Measurements from ENCODE around the gene HOXA4. TPM values are rescaled to one million over a fixed set of nuclear protein-coding genes. Genes with fewer than 3 reads are reported as not detected.

HOXA4 gene
- total RNA-seq, 4 donors from 2014 or later: 0.14 to 7.7 (median 0.26) TPM; not detected in 1

DNA sequence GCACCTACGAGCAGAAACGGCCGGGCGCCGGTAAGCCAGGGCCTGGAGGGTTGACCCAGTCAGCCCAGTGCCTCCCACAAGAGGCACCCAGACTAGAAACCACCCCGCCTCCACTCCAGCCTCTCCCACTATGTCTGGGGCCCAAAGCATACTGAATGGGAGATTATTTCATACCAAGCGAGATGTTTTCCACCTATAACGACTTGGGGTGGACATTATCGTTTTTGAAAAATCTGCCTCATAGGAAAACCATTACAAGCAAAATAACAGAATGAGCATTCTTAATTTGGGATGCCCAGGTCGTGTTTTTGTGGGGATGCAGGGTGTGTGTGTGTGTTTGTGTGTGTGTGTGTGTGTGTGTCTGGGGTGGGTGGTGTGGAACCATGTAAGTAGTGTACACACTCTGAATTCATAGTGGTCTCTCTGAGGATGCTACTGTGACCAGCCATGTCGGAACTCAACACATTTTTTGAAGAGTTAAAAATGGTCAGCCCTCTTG, 15.4 kb upstream of the HOXA4 start:
- no peak for TF ChIP-seq POLR2A (IDR thresholded peaks at IDR 0.05)
- TF ChIP-seq, protein P1, sequence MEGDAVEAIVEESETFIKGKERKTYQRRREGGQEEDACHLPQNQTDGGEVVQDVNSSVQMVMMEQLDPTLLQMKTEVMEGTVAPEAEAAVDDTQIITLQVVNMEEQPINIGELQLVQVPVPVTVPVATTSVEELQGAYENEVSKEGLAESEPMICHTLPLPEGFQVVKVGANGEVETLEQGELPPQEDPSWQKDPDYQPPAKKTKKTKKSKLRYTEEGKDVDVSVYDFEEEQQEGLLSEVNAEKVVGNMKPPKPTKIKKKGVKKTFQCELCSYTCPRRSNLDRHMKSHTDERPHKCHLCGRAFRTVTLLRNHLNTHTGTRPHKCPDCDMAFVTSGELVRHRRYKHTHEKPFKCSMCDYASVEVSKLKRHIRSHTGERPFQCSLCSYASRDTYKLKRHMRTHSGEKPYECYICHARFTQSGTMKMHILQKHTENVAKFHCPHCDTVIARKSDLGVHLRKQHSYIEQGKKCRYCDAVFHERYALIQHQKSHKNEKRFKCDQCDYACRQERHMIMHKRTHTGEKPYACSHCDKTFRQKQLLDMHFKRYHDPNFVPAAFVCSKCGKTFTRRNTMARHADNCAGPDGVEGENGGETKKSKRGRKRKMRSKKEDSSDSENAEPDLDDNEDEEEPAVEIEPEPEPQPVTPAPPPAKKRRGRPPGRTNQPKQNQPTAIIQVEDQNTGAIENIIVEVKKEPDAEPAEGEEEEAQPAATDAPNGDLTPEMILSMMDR (IDR thresholded peaks at IDR 0.05): no peak
- H3K4me1 ChIP-seq: no peaks in the 10 kb centered on the region
- no peaks in the 10 kb centered on the region for H3K9me3 ChIP-seq
- peak in 1 of 2 donors; percentile 24 for DNase-seq
- intact Hi-C loops (cut with DNase I; ENCODE audit: low total_unique reads): loop anchor here (10.0 kb wide), 1 partner anchor 51 kb away; the partner anchor contains the start of gene HOXA1
- H3K27me3 ChIP-seq: no peaks in the 10 kb centered on the region
- H3K4me3 ChIP-seq: no peak overlapping the region
- no peaks in the 10 kb centered on the region for H3K36me3 ChIP-seq
- peak overlapping the region in 1 of 2 donors; percentile 45 for H3K27ac ChIP-seq

DNA sequence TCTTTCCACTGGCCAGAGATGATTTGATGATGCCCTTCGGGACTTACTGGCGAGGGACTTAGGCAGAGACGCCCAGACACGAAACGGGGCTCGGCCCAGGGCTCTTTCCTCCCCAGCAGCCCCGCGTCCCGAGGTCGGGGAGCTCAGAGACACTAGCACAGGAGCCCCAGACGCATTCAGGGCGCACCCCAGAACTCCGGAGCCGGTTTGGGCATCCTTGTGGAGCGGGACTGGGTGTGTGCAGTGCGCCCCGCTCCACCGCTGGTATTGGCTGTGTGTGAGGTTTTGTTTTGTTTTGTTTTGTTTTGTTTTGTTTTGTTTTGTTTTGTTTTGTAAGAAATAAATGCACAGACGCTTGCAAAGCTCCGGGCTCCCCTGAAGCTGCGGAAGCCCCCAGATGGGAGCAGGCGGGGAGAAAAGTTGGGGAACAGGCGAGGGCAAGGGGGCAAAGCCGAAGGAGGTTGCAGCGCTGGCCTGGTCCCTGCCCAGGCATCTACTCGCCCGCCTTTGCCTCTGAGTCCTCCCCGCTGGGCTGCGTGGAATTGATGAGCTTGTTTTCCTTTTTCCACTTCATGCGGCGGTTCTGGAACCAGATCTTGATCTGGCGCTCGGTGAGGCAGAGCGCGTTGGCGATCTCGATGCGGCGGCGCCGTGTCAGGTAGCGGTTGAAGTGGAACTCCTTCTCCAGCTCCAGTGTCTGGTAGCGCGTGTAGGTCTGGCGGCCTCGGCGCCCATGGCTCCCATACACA, 14.8 kb upstream of the HOXA4 start:
- no peaks in the 10 kb centered on the region for H3K27me3 ChIP-seq
- intact Hi-C loops (cut with DNase I; ENCODE audit: low total_unique reads): loop anchor here (10.0 kb wide), 1 partner anchor 51 kb away; the partner anchor contains the start of gene HOXA1
- H3K27ac ChIP-seq: peak overlapping the region in 1 of 2 donors; percentile 45
- H3K4me3 ChIP-seq: no peak overlapping the region
- H3K36me3 ChIP-seq: no peaks in the 10 kb centered on the region
- H3K4me1 ChIP-seq: no peaks in the 10 kb centered on the region
- no peaks in the 10 kb centered on the region for H3K9me3 ChIP-seq
- peak in 1 of 2 donors; percentile 21 for DNase-seq
- TF ChIP-seq POLR2A (IDR thresholded peaks at IDR 0.05): no peak
- TF ChIP-seq, protein P1 (IDR thresholded peaks at IDR 0.05): no peak

DNA sequence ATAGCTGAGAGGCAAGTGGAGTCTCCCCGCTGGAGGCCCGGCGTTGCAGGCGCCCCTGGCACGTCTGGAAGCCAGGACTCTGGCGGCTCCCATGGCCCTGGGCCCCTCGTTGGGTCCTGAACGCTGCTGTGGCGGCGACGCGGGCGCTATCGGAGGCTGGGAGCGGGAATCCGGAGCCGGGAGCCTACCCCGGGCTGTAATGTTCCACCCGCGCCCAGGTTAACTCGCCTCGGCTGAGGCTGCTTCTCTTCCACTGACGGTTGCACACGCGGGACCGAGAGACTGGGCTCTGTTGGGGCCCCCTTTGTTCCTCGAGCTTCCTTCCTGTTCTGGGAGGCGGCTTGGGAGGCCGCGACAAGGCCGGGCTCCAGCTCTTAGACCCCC, 14.2 kb upstream of the HOXA4 start:
- Histone ChIP-seq H3K4me1 (no peaks in the 10 kb centered on the region), H3K9me3 (no peaks in the 10 kb centered on the region), H3K4me3 (no peak overlapping the region), H3K36me3 (no peaks in the 10 kb centered on the region), H3K27ac (peak overlapping the region in 1 of 2 donors; percentile 45), H3K27me3 (no peaks in the 10 kb centered on the region)
- DNase-seq: peak in 1 of 2 donors; percentile 20
- intact Hi-C loops (cut with DNase I; ENCODE audit: low total_unique reads): loop anchor here (10.0 kb wide), 1 partner anchor 50 kb away; the partner anchor contains the start of gene HOXA1
- TF ChIP-seq, protein P1 (IDR thresholded peaks at IDR 0.05): no peak
- no peak for TF ChIP-seq POLR2A (IDR thresholded peaks at IDR 0.05)

DNA sequence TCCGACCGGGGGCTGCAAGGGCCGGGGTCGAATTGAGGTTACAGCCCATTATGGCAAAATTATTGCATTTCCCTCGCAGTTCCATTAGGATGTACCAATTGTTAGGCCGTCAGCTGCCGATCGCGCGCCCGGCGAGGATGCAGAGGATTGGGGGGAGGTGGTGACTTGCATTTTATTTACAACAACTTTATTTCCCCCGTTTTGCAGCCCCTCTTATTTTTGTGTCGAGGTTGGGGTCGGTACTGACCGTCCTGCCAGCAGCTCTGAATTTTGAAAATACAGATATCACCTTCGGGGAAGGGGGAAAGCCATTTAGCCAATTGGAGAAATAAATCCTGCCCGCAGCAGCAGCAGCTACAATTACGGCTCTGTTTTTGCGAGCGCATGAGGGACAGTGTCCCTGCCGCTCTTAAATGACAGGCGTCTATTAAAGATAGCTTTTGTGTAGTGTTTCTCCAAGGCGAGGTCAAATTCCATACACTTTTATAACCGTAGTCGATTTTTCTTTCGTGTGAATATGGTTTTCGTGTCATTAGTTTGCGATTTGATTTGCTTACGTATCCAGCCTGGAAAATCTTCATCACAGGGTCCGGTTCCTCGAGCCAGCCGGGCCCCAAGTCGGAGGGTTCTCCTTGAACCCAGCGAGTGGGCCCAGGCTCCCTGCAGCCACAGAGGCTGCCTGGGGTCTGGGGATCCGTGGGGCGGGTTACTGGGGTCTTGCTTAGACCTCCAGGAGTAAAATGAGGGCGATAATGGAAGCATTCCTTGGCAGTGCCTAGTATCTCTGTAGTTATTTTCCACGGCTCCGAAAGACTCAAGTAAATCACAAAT, 13.6 kb upstream of the HOXA4 start:
- no peak for DNase-seq
- Histone ChIP-seq H3K9me3 (no peaks in the 10 kb centered on the region), H3K36me3 (no peaks in the 10 kb centered on the region), H3K27me3 (no peaks in the 10 kb centered on the region), H3K4me1 (no peaks in the 10 kb centered on the region), H3K4me3 (no peak overlapping the region), H3K27ac (peak overlapping the region in 1 of 2 donors; percentile 45)
- TF ChIP-seq, protein P1 (IDR thresholded peaks at IDR 0.05): no peak
- no peak for TF ChIP-seq POLR2A (IDR thresholded peaks at IDR 0.05)
- intact Hi-C loops (cut with DNase I; ENCODE audit: low total_unique reads): loop anchor here (10.0 kb wide), 1 partner anchor 49 kb away; the partner anchor contains the start of gene HOXA1
